ENCODE results near the gene IKBKG.
"Not testable (repeated sequence)": the region's sequence is repeated elsewhere in the genome, so short reads cannot be mapped to it uniquely, and the experiment has no call there.

Gene IKBKG

GRCh38 chrX:154558896-154559295 is 11.5 kb downstream of the IKBKG start:
- DNase-seq (ENCODE audit: low read depth): not testable (repeated sequence)

GRCh38 chrX:154560326-154560725 is 12.9 kb downstream of the IKBKG start:
- DNase-seq (ENCODE audit: low read depth): not testable (repeated sequence)

- DNase-seq (ENCODE audit: low read depth): not testable (repeated sequence)
Measured at GRCh38 chrX:154562295-154562694, 14.9 kb downstream of the IKBKG start.

- DNase-seq (ENCODE audit: low read depth): not testable (repeated sequence)
Measured at GRCh38 chrX:154570361-154570760, 22.9 kb downstream of the IKBKG start.

- DNase-seq (ENCODE audit: low read depth): not testable (repeated sequence)
Measured at GRCh38 chrX:154573061-154573460, 25.6 kb downstream of the IKBKG start.

GRCh38 chrX:154575076-154575475 is 27.7 kb downstream of the IKBKG start:
- DNase-seq (ENCODE audit: low read depth): not testable (repeated sequence)

GRCh38 chrX:154582994-154583393 is 35.6 kb downstream of the IKBKG start:
- DNase-seq (ENCODE audit: low read depth): not testable (repeated sequence)

GRCh38 chrX:154584585-154585183 is 37.3 kb downstream of the IKBKG start, which contains the start of gene CTAG1A:
TSS of gene CTAG1A (plus strand) at chrX:154585133. CDS start at chrX:154585207, 74 bp downstream.
- not testable (repeated sequence) for DNase-seq (ENCODE audit: low read depth)

GRCh38 chrX:154590415-154590814 is 43.0 kb downstream of the IKBKG start:
- not testable (repeated sequence) for DNase-seq (ENCODE audit: low read depth)

GRCh38 chrX:154592505-154592904 is 45.1 kb downstream of the IKBKG start:
- no peak for DNase-seq (ENCODE audit: low read depth)

GRCh38 chrX:154593201-154593600 is 45.8 kb downstream of the IKBKG start:
- DNase-seq (ENCODE audit: low read depth): no peak

GRCh38 chrX:154594491-154594890 is 47.1 kb downstream of the IKBKG start:
- no peak for DNase-seq (ENCODE audit: low read depth)

- no peak for DNase-seq (ENCODE audit: low read depth)
Measured at GRCh38 chrX:154595559-154596249, 48.3 kb downstream of the IKBKG start.

GRCh38 chrX:154596290-154596929 is 49.0 kb downstream of the IKBKG start:
- no peak for DNase-seq (ENCODE audit: low read depth)

GRCh38 chrX:154597221-154597620 is 49.8 kb downstream of the IKBKG start:
- no peak for DNase-seq (ENCODE audit: low read depth)

- no peak for DNase-seq (ENCODE audit: low read depth)
Measured at GRCh38 chrX:154598656-154599055, 51.2 kb downstream of the IKBKG start.

GRCh38 chrX:154599531-154599930 is 52.1 kb downstream of the IKBKG start:
- DNase-seq (ENCODE audit: low read depth): no peak

- no peak for DNase-seq (ENCODE audit: low read depth)
Measured at GRCh38 chrX:154600759-154601374, 53.4 kb downstream of the IKBKG start.

GRCh38 chrX:154602226-154602625 is 54.8 kb downstream of the IKBKG start:
- no peak for DNase-seq (ENCODE audit: low read depth)

- no peak for DNase-seq (ENCODE audit: low read depth)
Measured at GRCh38 chrX:154602766-154603437, 55.5 kb downstream of the IKBKG start.

GRCh38 chrX:154603438-154604430 is 56.3 kb downstream of the IKBKG start:
- no peak for DNase-seq (ENCODE audit: low read depth)
